ENCODE results near the gene CHN2. TPM values are rescaled to one million over a fixed set of nuclear protein-coding genes. Genes with fewer than 3 reads are reported as not detected.

The CHN2 gene
- total and polyA plus RNA-seq, 10 donors: 4.2 to 52.0 (median 28.5) TPM

GRCh38 chr7:29243910-29244655 lies 49.5 kb downstream of the CHN2 start:
- TF ChIP-seq POLR2AphosphoS5 (IDR thresholded peaks at IDR 0.05): no peak
- peak in 3 of 11 experiments; percentile 14 to 35 (median 21) for TF ChIP-seq CTCF (IDR thresholded peaks at IDR 0.05 in 8 of 11, conservative IDR thresholded peaks at IDR 0.05 in 3 of 11)
- 43 to 69% (median 56%) methylated on average over 11 of the region's 11 CpGs for WGBS, 5 donors
- H3K36me3 ChIP-seq: no peaks in the 10 kb centered on the region
- H3K27me3 ChIP-seq (replicated peaks in 1 of 7): no peaks in the 10 kb centered on the region
- intact Hi-C loops (cut with DNase I; ENCODE audit: low total_unique reads): no loop called here
- H3K9me3 ChIP-seq: no peaks in the 10 kb centered on the region
- H3K27ac ChIP-seq: peak overlapping the region in 4 of 8 donors; percentile 9 to 29 (median 22)
- no peak overlapping the region for H3K4me3 ChIP-seq
- DNase-seq: no peak
- H3K4me1 ChIP-seq: peaks cover 3 to 52% (median 27%) of the 10 kb centered on the region in 6 donors

GRCh38 chr7:29247224-29247962 lies 52.8 kb downstream of the CHN2 start:
- Histone ChIP-seq H3K27ac (peak overlapping the region in 7 of 8 donors; percentile 30 to 79 (median 70)), H3K27me3 (replicated peaks in 1 of 7) (no peaks in the 10 kb centered on the region), H3K4me3 (no peak overlapping the region), H3K9me3 (no peaks in the 10 kb centered on the region), H3K36me3 (no peaks in the 10 kb centered on the region), H3K4me1 (peaks cover 3 to 70% (median 27%) of the 10 kb centered on the region in 6 donors)
- DNase-seq: no peak
- 60 to 67% (median 63%) methylated on average over 6 of the region's 6 CpGs for WGBS, 5 donors
- no peak for TF ChIP-seq CTCF (IDR thresholded peaks at IDR 0.05 in 8 of 11, conservative IDR thresholded peaks at IDR 0.05 in 3 of 11)
- TF ChIP-seq POLR2AphosphoS5 (IDR thresholded peaks at IDR 0.05): peak; percentile 37 to 74 (median 42)
- intact Hi-C loops (cut with DNase I; ENCODE audit: low total_unique reads): no loop called here

- H3K27me3 ChIP-seq (replicated peaks in 1 of 7): no peaks in the 10 kb centered on the region
- 90 to 95% (median 92%) methylated on average over 3 of the region's 3 CpGs for WGBS, 5 donors
- no peak for TF ChIP-seq CTCF (IDR thresholded peaks at IDR 0.05 in 8 of 11, conservative IDR thresholded peaks at IDR 0.05 in 3 of 11)
- no peak for TF ChIP-seq POLR2AphosphoS5 (IDR thresholded peaks at IDR 0.05)
- no peak for TF ChIP-seq POLR2A (IDR thresholded peaks at IDR 0.05)
- H3K9me3 ChIP-seq: no peaks in the 10 kb centered on the region
- peak overlapping the region in 7 of 8 donors; percentile 30 to 79 (median 70) for H3K27ac ChIP-seq
- DNase-seq: no peak
- H3K4me1 ChIP-seq: peaks cover 3 to 70% (median 27%) of the 10 kb centered on the region in 6 donors
- no peak overlapping the region for H3K4me3 ChIP-seq
- intact Hi-C loops (cut with DNase I; ENCODE audit: low total_unique reads): no loop called here
- H3K36me3 ChIP-seq: no peaks in the 10 kb centered on the region
These were observed 53.3 kb downstream of the CHN2 start for GRCh38 chr7:29247963-29248236.

GRCh38 chr7:29248713-29249382 lies 54.3 kb downstream of the CHN2 start:
- no peaks in the 10 kb centered on the region for H3K27me3 ChIP-seq (replicated peaks in 1 of 7)
- WGBS, 5 donors: 81 to 87% (median 84%) methylated on average over 7 to 8 of the region's 8 CpGs

More at GRCh38 chr7:29248713-29249382, 54.3 kb downstream of the CHN2 start:
- Histone ChIP-seq H3K36me3 (no peaks in the 10 kb centered on the region), H3K27ac (peak overlapping the region in 5 of 8 donors; percentile 63 to 79 (median 75)), H3K9me3 (no peaks in the 10 kb centered on the region), H3K4me1 (peaks cover 3 to 62% (median 22%) of the 10 kb centered on the region in 6 donors), H3K4me3 (no peak overlapping the region)
- intact Hi-C loops (cut with DNase I; ENCODE audit: low total_unique reads): no loop called here
- DNase-seq: no peak
- no peak for TF ChIP-seq CTCF (IDR thresholded peaks at IDR 0.05 in 8 of 11, conservative IDR thresholded peaks at IDR 0.05 in 3 of 11)
- TF ChIP-seq POLR2A (IDR thresholded peaks at IDR 0.05): no peak

Measured in spleen (tissue), 11 donors.